Lower lobe of right lung (tissue), 2 donors: Measurements from ENCODE around the gene PANK2. TPM values are rescaled to one million over a fixed set of nuclear protein-coding genes. Genes with fewer than 3 reads are reported as not detected.
A peak's percentile ranks its signal among the peaks of the same experiment; 100 is the strongest.

Experiments
- ATAC-seq, 2 donors: fragments of 200-7000 bp; cut with Tn5 transposase; one replicate each; pipeline ENCODE4 v1.9.1; 2020 to 2022; ENCODE audit warnings: mild to moderate bottlenecking in 2 of 2, moderate library complexity in 2 of 2
- DNase-seq: peaks from one replicate; pipeline ENCODE4 v3.0.0-alpha.2; 2020
- H3K27ac ChIP-seq: fragments of 200-600 bp; one replicate; pipeline ENCODE4 v1.8.0; 2022
- H3K27me3 ChIP-seq: fragments of 200-600 bp; one replicate; pipeline ENCODE4 v1.8.0; 2022; ENCODE audit warnings: low read depth
- H3K36me3 ChIP-seq: fragments of 200-600 bp; one replicate; pipeline ENCODE4 v1.8.0; 2022; ENCODE audit warnings: mild to moderate bottlenecking
- H3K4me1 ChIP-seq: fragments of 200-600 bp; one replicate; pipeline ENCODE4 v1.8.0; 2022
- H3K4me3 ChIP-seq: fragments of 200-600 bp; one replicate; pipeline ENCODE4 v1.8.0; 2022; ENCODE audit warnings: mild to moderate bottlenecking
- H3K9me3 ChIP-seq: fragments of 200-600 bp; one replicate; pipeline ENCODE4 v1.8.0; 2022
- CTCF ChIP-seq: fragments of 200-600 bp; IDR thresholded peaks from one replicate; pipeline ENCODE4 v1.8.0; 2022; ENCODE audit warnings: antibody characterized with exemption, mild to moderate bottlenecking
- intact Hi-C: fragments of 100-400 bp; cut with DNase I; formaldehyde crosslinking; loops from one replicate; pipeline ENCODE4 v1.11.0; 2022
- total RNA-seq: library from RNA; stranded (reverse); fragmentation: NEBNext Ultra II Directional; extraction: Animal tissue kit (Norgen Biotek cat#: 25700); gene quantifications from one replicate; pipeline ENCODE4 v1.2.1, GENCODE V29; 2021
- donor health status: DM: no; HTN: yes; CAD: no; lungs with severe emphysema.

Gene PANK2
- total RNA-seq, 1 donor from 2014 or later = 39.1 TPM

DNA sequence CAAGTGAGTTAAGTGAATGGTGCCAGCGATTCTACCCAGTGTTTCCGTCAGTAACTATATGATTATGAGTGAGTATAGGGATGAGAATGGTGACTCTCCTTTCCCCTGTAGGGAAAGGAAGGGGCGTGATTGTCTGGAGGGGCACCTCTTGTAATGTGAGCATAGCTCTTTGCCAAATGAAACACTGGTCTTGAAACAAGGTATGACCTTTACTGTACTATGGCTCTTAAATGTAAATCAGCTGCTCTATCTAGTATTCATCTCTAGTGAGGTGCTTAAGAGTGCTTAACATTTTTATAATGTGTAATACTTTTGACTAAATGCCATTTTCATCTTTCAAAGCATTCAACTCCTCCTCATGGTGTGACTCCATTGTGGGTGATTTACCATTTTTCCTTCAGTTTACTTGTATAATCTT, 11.0 kb downstream of the PANK2 start:
- Histone ChIP-seq H3K36me3 (no peaks in the 10 kb centered on the region), H3K4me1 (peaks cover 94% of the 10 kb centered on the region), H3K27me3 (no peaks in the 10 kb centered on the region), H3K9me3 (no peaks in the 10 kb centered on the region), H3K4me3 (no peak overlapping the region), H3K27ac (no peak overlapping the region)
- TF ChIP-seq CTCF = no peak
- DNase-seq (no peak), ATAC-seq (peak; percentile 68 to 72)
- intact Hi-C loops = no loop called here

- Histone ChIP-seq H3K4me1 (peaks cover 85% of the 10 kb centered on the region), H3K9me3 (no peaks in the 10 kb centered on the region), H3K27me3 (no peaks in the 10 kb centered on the region), H3K36me3 (no peaks in the 10 kb centered on the region), H3K4me3 (peak overlapping the region; percentile 26), H3K27ac (peak overlapping the region; percentile 43)
- no peak for DNase-seq
- peak; percentile 47 to 50 for ATAC-seq
- intact Hi-C loops = no loop called here
- no peak for TF ChIP-seq CTCF
Measured at GRCh38 chr20:3901028-3901705, 12.0 kb downstream of the PANK2 start.

- Histone ChIP-seq H3K27me3 (no peaks in the 10 kb centered on the region), H3K4me1 (peaks cover 81% of the 10 kb centered on the region), H3K4me3 (peak overlapping the region; percentile 26), H3K36me3 (no peaks in the 10 kb centered on the region), H3K9me3 (no peaks in the 10 kb centered on the region), H3K27ac (peak overlapping the region; percentile 43)
- DNase-seq (no peak), ATAC-seq (no peak)
- intact Hi-C loops = no loop called here
- no peak for TF ChIP-seq CTCF
Measured at GRCh38 chr20:3901706-3902440, 12.7 kb downstream of the PANK2 start.

- intact Hi-C loops = no loop called here
- no peaks in the 10 kb centered on the region for H3K9me3 ChIP-seq
- TF ChIP-seq CTCF = no peak
- no peaks in the 10 kb centered on the region for H3K27me3 ChIP-seq
- DNase-seq (no peak), ATAC-seq (no peak)
- H3K36me3 ChIP-seq = no peaks in the 10 kb centered on the region
- H3K4me1 ChIP-seq = peaks cover 75% of the 10 kb centered on the region
- peak overlapping the region; percentile 26 for H3K4me3 ChIP-seq
- H3K27ac ChIP-seq = peak overlapping the region; percentile 43
Measured at GRCh38 chr20:3902446-3902845, 13.3 kb downstream of the PANK2 start.

DNA sequence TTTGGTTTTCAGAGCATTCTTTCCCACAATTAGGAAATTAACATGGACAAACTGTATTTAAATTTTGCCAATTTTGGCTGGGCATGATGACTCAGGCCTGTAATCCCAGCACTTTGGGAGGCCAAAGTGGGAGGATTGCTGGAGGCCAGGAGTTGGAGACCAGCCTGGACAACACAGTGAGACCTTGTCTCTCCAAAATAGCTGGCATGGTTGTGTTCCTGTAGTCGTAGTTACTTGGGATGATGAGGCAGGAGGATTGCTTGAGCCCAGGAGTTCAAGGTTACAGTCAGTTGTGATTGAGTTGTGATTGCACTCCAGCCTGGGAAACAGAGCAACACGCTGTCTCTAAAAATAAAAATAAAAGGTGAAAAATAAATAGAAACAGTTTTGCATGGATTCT, 15.0 kb downstream of the PANK2 start:
- ATAC-seq (no peak), DNase-seq (no peak)
- Histone ChIP-seq H3K36me3 (peaks cover 16% of the 10 kb centered on the region), H3K4me1 (peaks cover 57% of the 10 kb centered on the region), H3K27ac (no peak overlapping the region), H3K9me3 (no peaks in the 10 kb centered on the region), H3K4me3 (no peak overlapping the region), H3K27me3 (no peaks in the 10 kb centered on the region)
- TF ChIP-seq CTCF = no peak
- intact Hi-C loops = no loop called here
